ENCODE measurements around the gene OVCH2.

DNA sequence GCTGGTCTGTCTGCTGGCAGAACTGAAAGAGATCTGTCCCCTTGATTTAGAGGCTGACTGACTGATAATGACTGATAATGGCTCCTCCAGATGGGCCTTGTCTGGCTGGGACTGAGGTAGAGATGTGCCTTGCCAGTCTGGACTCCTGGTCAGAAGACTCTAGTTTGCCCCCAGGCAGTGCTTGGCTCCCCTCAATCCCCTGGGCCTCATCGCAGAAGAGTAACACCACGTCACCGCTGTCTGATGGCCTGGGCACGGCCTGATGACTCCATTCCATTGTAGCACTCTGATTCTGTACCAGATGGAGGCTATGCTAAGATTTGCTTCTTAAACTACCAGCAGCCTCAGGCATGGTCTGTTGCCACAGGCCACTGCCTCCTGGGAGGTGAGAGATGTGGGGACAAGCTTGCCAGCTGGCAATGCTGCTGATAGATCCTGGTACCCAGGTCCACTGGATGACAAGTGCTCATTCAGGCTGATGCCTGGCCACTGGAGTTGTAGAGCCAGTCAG is 52.0 kb downstream of the OVCH2 start:
- TF ChIP-seq, protein P1, sequence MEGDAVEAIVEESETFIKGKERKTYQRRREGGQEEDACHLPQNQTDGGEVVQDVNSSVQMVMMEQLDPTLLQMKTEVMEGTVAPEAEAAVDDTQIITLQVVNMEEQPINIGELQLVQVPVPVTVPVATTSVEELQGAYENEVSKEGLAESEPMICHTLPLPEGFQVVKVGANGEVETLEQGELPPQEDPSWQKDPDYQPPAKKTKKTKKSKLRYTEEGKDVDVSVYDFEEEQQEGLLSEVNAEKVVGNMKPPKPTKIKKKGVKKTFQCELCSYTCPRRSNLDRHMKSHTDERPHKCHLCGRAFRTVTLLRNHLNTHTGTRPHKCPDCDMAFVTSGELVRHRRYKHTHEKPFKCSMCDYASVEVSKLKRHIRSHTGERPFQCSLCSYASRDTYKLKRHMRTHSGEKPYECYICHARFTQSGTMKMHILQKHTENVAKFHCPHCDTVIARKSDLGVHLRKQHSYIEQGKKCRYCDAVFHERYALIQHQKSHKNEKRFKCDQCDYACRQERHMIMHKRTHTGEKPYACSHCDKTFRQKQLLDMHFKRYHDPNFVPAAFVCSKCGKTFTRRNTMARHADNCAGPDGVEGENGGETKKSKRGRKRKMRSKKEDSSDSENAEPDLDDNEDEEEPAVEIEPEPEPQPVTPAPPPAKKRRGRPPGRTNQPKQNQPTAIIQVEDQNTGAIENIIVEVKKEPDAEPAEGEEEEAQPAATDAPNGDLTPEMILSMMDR (IDR thresholded peaks at IDR 0.05; ENCODE audit: poor library complexity, severe bottlenecking), result no peak
- no peak for TF ChIP-seq EP300 (conservative IDR thresholded peaks at IDR 0.05; ENCODE audit: poor library complexity, severe bottlenecking)
